ENCODE data around the gene ALCAM.

GRCh38 chr3:105459566-105460290, 93.0 kb downstream of the ALCAM start:
- TF ChIP-seq CTCF (conservative IDR thresholded peaks at IDR 0.05 in 1 of 2, IDR thresholded peaks at IDR 0.05 in 1 of 2; ENCODE audit: extremely low read depth in 1 of 2, insufficient read depth in 1 of 2, low read depth in 1 of 2, low read length in 2 of 2) (no peak), EZH2 (IDR thresholded peaks at IDR 0.05; ENCODE audit: borderline replicate concordance, low read length) (no peak)
